ENCODE data around the gene UBTD2.
"Not testable (repeated sequence)": the region's sequence is repeated elsewhere in the genome, so short reads cannot be mapped to it uniquely, and the experiment has no call there.

UBTD2 gene, protein sequence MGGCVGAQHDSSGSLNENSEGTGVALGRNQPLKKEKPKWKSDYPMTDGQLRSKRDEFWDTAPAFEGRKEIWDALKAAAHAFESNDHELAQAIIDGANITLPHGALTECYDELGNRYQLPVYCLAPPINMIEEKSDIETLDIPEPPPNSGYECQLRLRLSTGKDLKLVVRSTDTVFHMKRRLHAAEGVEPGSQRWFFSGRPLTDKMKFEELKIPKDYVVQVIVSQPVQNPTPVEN

DNA sequence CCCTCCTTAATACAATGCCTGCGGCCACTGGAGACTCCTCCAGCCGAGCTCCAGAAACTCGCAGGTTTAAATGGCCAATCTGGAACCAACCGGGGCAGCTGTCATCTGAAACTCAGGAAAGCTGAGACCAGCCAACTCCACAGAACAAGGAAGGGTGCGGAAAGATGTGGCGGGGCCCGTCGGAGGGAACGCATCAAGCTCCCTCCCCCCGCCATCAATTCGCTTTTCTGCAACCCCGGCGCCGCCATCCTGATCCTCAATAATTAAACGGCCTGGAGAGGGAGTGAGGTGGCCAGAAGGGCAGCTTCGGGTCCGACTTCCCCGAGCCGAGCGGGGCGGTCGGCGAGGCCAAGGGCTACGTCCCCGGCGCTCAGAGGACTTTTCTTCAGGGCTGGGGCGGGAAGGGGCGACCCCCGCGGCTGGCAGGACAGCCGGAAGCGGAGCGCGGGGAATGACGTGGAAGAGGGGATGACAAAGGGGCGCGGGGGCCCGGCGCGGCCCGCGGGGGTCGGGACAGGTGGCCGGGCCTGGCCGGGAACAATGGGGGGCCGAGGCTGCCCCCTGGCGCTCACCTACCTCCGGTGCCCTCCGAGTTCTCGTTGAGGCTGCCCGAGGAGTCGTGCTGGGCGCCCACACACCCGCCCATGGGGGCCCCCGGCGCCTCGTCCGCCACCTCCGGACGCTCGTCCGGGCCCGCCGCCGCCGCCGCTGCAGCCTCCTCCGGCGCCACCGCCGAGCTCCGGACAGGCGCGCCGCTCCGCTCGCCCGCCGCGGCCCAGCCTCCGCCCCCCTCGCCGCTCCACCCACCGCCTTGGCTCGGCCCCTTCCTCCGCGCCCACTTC is at the start of gene UBTD2:
TSS of gene UBTD2 (minus strand) at position 745 of the 842 bp plus-strand sequence. CDS start at position 646, 99 bp downstream.
- peak; percentile 82 for DNase-seq (ENCODE audit: low spot score)

DNA sequence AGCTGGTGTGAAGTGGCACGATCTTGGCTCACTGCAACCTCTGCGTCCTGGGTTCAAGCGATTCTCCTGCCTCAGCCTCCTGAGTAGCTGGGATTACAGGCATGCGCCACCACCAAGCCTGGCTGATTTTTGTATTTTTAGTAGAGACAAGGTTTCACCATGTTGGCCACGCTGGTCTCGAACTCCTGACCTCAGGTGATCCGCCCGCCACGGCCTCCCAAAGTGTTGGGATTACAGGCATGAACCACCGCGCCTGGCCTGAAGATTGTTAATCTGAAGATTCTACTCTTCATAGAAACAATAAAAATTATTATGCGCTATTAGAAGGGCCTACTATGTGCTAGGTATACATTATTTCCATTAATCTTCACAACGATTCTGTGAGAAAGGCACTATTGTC is 43.3 kb upstream of the UBTD2 start:
- DNase-seq (ENCODE audit: low spot score) = not testable (repeated sequence)

DNA sequence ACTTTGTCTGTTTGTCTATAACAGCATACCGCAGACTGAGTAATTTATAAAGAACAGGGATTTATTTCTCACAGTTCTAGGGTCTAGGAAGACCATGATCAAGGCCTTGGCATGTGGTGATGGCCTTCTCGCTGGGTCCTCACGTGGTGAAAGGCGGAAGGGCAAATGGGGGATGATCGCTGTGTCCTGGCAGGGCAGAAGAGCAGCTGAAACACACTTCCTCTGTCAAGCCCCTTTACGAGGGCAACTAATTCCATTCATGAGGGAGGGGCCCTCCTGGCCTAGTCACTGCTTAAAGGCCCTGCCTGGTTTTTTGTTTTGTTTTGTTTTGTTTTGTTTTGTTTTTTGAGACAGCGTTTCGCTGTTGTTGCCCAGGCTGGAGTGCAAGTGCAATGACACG is 41.9 kb upstream of the UBTD2 start:
- DNase-seq (ENCODE audit: low spot score) = no peak

GRCh38 chr5:172322028-172322965 is 38.7 kb upstream of the UBTD2 start:
- no peak for DNase-seq (ENCODE audit: low spot score)

DNA sequence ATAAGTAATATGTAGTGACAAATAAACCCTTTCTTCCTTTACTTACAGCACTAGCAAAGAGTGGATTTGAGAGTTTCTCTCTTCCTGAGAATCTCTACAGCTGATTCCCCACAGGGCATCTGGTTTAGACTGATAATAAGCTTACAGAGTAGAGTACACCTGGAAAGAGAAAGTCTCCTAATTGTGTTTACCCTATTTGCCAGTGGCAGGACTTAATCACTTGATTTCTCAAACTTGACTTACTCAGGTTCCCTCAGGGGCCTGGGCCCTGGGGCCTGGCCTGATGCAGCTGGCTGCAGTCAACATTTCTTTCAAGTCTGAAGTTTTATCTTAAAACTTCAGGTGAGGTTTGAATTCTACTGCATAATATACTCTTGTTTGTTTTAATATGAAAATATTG is 38.0 kb upstream of the UBTD2 start:
- DNase-seq (ENCODE audit: low spot score) = no peak

DNA sequence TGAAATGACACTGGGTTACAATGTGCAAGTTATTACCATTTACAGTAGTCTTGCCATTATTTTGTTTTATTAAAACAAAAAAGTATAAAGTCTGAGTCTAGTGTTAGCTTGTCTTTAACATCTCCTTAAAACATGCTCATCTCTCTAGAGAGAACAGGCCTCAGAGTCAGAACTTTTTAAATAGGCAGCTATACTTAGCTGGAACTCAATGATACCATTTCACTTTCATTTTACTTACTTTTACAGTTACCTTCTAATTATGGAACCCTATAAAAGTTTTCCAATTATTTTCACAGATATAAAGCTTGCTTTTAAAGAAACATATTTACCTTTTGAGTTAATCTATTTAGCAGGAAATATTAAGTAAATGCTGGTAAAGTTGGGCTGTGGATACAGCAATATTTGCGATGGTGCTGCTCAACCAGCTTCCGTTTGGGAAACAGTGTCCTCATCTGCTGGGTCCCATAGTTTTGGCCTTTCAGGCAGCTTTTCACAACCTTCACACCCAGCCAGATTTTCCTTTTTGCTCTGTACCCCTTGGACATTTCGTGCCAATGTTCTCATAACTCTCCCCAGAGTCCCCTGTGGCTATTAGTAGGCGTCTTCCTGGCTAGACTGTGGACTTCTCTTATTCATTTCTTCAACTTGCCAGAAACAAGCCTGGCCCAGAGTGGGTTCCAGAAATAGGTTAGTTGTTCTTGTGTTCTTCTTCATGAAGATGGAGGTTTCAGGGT is 36.3 kb upstream of the UBTD2 start:
- no peak for DNase-seq (ENCODE audit: low spot score)

DNA sequence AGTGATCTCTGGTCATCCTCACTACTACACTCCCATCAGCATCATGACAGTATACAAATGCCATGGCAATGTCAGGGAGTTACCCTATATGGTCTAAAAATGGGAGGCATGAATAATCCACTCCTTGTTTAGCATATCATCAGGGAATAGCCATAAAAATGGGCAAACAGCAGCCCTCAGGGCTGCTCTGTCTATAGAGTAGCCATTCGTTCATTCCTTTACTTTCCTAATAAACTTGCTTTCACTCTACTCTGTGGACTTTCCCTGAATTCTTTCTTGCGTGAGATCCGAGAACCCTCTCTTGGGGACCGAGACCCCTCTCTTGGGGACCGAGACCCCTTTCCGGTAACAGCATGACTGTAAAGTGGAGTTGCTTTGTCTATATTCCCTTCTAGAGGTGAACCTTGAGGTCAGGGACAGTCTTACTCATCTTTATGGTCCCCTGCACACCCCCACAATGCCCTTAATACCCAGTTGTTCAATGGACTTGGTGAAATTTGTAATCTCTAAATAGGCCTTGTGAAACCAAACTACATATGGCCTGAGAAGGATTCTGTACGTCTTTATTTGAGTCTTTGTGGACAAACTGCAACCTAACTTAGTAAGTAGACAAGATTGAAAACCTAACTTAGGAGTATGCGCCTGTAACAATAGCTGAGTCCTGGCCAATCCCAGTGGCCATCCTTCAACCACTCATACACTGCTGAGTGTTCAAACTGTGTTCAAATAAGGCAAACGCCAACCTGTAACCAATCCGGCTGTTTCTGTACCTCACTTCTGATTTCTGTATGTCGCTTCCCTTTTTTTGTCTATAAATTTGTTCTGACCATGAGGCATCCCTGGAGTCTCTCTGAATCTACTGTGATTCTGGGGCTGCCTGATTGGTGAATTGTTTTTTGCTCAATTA is 32.3 kb upstream of the UBTD2 start:
- DNase-seq (ENCODE audit: low spot score) = no peak

GRCh38 chr5:172313915-172314314 is 30.4 kb upstream of the UBTD2 start:
- DNase-seq (ENCODE audit: low spot score) = no peak

DNA sequence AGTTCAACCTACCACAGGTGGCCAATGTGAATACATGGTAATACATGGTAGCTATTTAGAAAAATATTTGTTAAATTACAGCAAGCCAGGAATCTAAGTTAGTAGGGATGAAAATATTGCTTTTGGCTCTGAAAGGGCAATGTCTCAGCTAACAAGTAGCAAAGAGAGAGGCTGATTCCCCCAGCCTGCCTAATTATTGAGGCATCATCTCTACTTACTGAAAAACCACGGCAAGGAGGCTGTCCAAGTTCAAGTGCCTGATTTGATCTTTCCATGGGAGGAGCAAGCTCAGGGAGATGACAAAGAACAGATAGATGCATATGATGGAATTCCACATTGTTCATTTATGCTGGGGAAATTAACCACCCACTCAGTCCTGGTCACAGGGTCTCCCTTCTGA is 28.7 kb upstream of the UBTD2 start:
- no peak for DNase-seq (ENCODE audit: low spot score)

GRCh38 chr5:172311605-172312004 is 28.0 kb upstream of the UBTD2 start:
- no peak for DNase-seq (ENCODE audit: low spot score)

- DNase-seq (ENCODE audit: low spot score) = no peak
Measured at GRCh38 chr5:172311026-172311425, 27.5 kb upstream of the UBTD2 start.

DNA sequence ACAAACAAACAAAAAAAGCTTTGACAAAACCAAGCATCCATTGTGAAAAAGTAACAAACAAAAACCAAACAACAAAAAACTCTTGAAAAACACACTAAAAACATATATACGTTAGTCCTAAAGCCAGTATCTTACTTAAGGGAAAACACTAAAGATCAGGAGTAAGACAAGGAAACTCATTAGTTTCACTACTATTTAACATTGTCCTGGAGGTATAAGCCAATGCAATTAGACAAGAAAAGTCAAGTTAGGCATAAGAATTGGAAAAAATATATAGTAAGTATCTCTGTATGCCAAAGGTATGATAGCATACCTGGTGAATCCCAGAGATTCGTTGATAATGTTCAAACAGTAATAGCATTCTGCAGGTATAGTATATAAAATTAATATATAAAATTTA is 21.8 kb upstream of the UBTD2 start:
- no peak for DNase-seq (ENCODE audit: low spot score)

DNA sequence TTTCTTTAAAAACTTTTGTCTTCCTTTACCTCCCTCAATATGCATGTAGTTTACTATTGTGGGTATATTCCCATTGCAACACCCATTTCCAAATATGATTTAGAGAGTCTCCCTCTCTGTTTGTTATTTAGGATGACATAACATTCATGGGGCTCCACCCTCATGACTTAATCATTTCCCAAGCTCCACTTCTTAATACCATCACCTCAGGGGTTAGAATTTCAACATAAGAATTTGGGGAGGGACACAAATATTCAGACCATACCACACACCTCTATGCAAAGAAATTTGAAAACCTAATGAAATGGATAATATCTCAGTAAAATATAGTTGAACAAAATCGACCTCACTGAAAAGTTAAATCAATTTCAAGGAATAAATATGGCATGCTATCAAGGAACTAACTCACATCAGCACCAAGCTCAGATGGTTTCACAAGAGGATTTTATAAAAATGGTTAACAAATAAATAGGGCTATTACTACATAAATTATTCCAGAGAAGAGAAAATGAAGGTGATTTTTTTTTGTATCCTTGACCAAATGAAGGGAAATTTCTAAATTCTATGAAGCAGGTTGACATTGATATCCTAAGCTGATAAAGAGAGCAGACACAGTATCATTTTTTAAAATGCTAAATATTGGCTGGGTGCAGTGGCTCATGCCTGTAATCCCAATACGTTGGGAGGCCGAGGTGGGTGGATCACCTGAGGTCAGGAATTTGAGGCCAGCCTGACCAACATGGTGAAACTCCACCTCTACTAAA is 20.2 kb upstream of the UBTD2 start:
- DNase-seq (ENCODE audit: low spot score) = peak; percentile 68

DNA sequence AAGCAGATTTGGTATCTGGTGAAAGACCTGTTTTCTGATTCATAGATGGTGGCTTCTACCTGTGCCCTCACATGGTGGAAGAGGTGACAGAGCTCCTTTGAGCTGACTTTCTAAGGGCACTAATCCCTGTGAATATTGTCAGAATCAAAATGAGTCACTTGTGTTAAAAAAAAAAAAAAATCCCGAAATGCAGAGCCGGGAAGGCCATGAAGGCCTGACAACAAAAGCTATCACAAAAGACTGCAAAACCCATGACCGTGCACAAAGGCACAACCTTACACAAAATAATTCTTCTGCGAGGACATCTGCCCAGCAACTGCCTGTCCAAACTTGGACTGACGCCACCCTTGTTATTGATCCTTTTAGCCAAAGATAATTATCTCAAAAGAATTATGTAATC is 19.6 kb upstream of the UBTD2 start:
- DNase-seq (ENCODE audit: low spot score) = peak; percentile 39

- no peak for DNase-seq (ENCODE audit: low spot score)
Measured at GRCh38 chr5:172302047-172302710, 18.6 kb upstream of the UBTD2 start.

GRCh38 chr5:172299916-172300439 is 16.4 kb upstream of the UBTD2 start:
- DNase-seq (ENCODE audit: low spot score) = no peak

DNA sequence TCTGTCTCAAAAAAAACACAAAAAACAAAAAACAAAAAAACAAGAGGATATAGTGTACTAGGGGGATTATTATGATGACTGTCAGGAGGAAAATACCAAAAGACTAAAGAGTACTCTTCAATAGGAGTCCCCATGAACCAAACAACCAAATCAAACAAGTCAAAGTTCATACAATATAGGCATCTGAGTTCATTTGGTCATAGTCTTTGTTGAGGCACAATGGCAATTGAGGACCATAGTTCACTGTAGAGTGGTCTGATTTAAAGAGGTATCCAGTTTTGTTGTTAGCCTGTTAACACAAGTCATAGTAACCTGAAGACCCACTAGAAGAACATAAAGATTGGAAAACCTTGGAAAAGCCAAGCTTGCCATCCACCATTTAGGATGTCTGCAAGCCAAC is 11.3 kb upstream of the UBTD2 start:
- DNase-seq (ENCODE audit: low spot score) = no peak

DNA sequence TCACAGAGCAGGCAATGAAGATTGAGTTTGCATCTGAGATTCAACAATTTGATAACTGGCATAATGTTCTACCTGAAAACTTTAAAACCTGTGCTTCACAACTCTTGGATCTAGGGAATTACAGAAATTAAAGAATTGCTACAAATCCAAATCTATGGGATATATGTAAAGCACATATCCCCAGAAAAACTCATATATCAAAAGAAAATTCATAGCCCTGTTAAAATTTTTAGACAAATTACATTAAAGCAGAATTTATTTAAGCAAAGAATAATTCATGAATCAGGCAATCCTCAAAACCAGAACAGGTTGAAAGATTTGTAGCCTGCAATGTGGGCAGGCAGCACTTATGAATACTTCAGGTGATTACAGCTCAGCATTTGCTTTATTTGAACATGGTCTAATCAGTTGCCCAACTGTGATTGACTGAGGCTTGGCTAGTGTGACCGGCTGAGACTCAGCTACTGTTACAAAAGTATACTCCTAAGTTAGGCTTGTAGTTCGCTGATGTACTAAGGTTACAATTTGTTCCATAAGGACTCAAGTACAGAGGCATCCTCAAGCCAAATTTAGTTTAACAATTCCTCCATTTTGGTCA is 10.3 kb upstream of the UBTD2 start:
- no peak for DNase-seq (ENCODE audit: low spot score)

All from SW480 (cell line).